Mammary epithelial cell (primary cell): Measurements from ENCODE around the gene FAM3D.

Experiments
- EZH2 ChIP-seq: IDR thresholded peaks from 2 replicates; pipeline ENCODE4 v1.6.1; 2012; ENCODE audit warnings: low read length, inconsistent platforms, borderline replicate concordance
- TF ChIP-seq, protein P1 (sequence below), 2 donors: IDR thresholded peaks in 1 of 2; conservative IDR thresholded peaks in 1 of 2; 2 replicates each; pipeline ENCODE4 v1.5.1; 2011 to 2012; ENCODE audit warnings: inconsistent platforms in 2 of 2, low read length in 2 of 2, mild to moderate bottlenecking in 2 of 2, control low read depth in 1 of 2, low read depth in 1 of 2; ENCODE audit not compliant: insufficient read depth in 1 of 2; ENCODE audit errors: extremely low read depth in 1 of 2

- TF ChIP-seq, protein P1, sequence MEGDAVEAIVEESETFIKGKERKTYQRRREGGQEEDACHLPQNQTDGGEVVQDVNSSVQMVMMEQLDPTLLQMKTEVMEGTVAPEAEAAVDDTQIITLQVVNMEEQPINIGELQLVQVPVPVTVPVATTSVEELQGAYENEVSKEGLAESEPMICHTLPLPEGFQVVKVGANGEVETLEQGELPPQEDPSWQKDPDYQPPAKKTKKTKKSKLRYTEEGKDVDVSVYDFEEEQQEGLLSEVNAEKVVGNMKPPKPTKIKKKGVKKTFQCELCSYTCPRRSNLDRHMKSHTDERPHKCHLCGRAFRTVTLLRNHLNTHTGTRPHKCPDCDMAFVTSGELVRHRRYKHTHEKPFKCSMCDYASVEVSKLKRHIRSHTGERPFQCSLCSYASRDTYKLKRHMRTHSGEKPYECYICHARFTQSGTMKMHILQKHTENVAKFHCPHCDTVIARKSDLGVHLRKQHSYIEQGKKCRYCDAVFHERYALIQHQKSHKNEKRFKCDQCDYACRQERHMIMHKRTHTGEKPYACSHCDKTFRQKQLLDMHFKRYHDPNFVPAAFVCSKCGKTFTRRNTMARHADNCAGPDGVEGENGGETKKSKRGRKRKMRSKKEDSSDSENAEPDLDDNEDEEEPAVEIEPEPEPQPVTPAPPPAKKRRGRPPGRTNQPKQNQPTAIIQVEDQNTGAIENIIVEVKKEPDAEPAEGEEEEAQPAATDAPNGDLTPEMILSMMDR (conservative IDR thresholded peaks at IDR 0.05 in 1 of 2, IDR thresholded peaks at IDR 0.05 in 1 of 2; ENCODE audit: extremely low read depth in 1 of 2, insufficient read depth in 1 of 2, low read depth in 1 of 2, low read length in 2 of 2) = no peak
- TF ChIP-seq EZH2 = no peak
Observed at GRCh38 chr3:58607816-58608215, 58.8 kb downstream of the FAM3D start.
